HG03442 (cell line): ENCODE measurements around the gene FBL.
"Not testable (repeated sequence)": the region's sequence is repeated elsewhere in the genome, so short reads cannot be mapped to it uniquely, and the experiment has no call there.

Experiments used
- ATAC-seq: cut with Tn5 transposase; IDR thresholded peaks from one replicate; pipeline ENCODE4 v1.9.1; 2021; ENCODE audit warnings: mild to moderate bottlenecking, moderate library complexity; ENCODE audit not compliant: unreplicated experiment

FBL gene

GRCh38 chr19:39826311-39826945 lies 19.8 kb downstream of the FBL start:
- no peak for ATAC-seq

GRCh38 chr19:39825531-39826076 lies 20.6 kb downstream of the FBL start:
- no peak for ATAC-seq

GRCh38 chr19:39825093-39825463 lies 21.1 kb downstream of the FBL start:
- no peak for ATAC-seq

- peak; percentile 85 for ATAC-seq
Measured at GRCh38 chr19:39824143-39825092, 21.8 kb downstream of the FBL start.

- ATAC-seq = no peak
Measured at GRCh38 chr19:39823686-39824085, 22.5 kb downstream of the FBL start.

GRCh38 chr19:39820696-39821095 lies 25.5 kb downstream of the FBL start:
- ATAC-seq = no peak

GRCh38 chr19:39819786-39820185 lies 26.4 kb downstream of the FBL start:
- ATAC-seq = no peak

GRCh38 chr19:39818626-39819097 lies 27.5 kb downstream of the FBL start:
- ATAC-seq = peak; percentile 72

- ATAC-seq = no peak
Measured at GRCh38 chr19:39817888-39818561, 28.2 kb downstream of the FBL start.

- no peak for ATAC-seq
Measured at GRCh38 chr19:39816287-39817048, 29.7 kb downstream of the FBL start.

GRCh38 chr19:39814595-39814994 lies 31.6 kb downstream of the FBL start:
- ATAC-seq = no peak

- ATAC-seq = not testable (repeated sequence)
Measured at GRCh38 chr19:39814111-39814510, 32.1 kb downstream of the FBL start.

GRCh38 chr19:39813264-39813993 lies 32.8 kb downstream of the FBL start:
- ATAC-seq = no peak

- no peak for ATAC-seq
Measured at GRCh38 chr19:39811064-39811463, 35.1 kb downstream of the FBL start.

- no peak for ATAC-seq
Measured at GRCh38 chr19:39810424-39810823, 35.8 kb downstream of the FBL start.

GRCh38 chr19:39809368-39809767 lies 36.8 kb downstream of the FBL start:
- ATAC-seq = no peak

- not testable (repeated sequence) for ATAC-seq
Measured at GRCh38 chr19:39808688-39809087, 37.5 kb downstream of the FBL start.

GRCh38 chr19:39807846-39808364 lies 38.3 kb downstream of the FBL start:
- ATAC-seq = no peak

GRCh38 chr19:39805104-39805503 lies 41.1 kb downstream of the FBL start:
- no peak for ATAC-seq

- ATAC-seq = no peak
Measured at GRCh38 chr19:39802958-39803357, 43.2 kb downstream of the FBL start.
